Endodermal cell (in vitro differentiated cells): ENCODE results near the gene PCSK7. TPM values are rescaled to one million over a fixed set of nuclear protein-coding genes. Genes with fewer than 3 reads are reported as not detected.

ENCODE experiments used
- DNase-seq: peaks from one replicate; pipeline ENCODE4 v3.0.0-alpha.2; 2017
- H3K27ac ChIP-seq: 2 replicates; pipeline ENCODE4 v1.5.1; 2013; ENCODE audit warnings: mild to moderate bottlenecking, low read depth, low read length, moderate library complexity
- H3K27me3 ChIP-seq: 2 replicates; pipeline ENCODE4 v1.6.1; 2013; ENCODE audit warnings: mild to moderate bottlenecking, low read length, moderate library complexity; ENCODE audit not compliant: insufficient read depth, control insufficient read depth, poor library complexity, severe bottlenecking
- H3K36me3 ChIP-seq: 2 replicates; pipeline ENCODE4 v1.7.0; 2013; ENCODE audit warnings: mild to moderate bottlenecking, low read length, moderate library complexity; ENCODE audit not compliant: control insufficient read depth, insufficient read depth
- H3K4me1 ChIP-seq: one replicate; pipeline ENCODE4 v1.7.0; 2013; ENCODE audit warnings: low read length; ENCODE audit not compliant: control insufficient read depth, insufficient read depth
- H3K4me3 ChIP-seq: 2 replicates; pipeline ENCODE4 v1.5.1; 2013; ENCODE audit warnings: mild to moderate bottlenecking, low read length, moderate library complexity
- H3K9ac ChIP-seq: 2 replicates; pipeline ENCODE4 v1.6.1; 2013; ENCODE audit warnings: mild to moderate bottlenecking, low read length, moderate library complexity; ENCODE audit not compliant: poor library complexity, severe bottlenecking; ENCODE audit errors: extremely low read depth
- H3K9me3 ChIP-seq: 2 replicates; pipeline ENCODE4 v1.6.1; 2013; ENCODE audit warnings: mild to moderate bottlenecking, low read length, moderate library complexity; ENCODE audit not compliant: control insufficient read depth
- H3K27ac Mint-ChIP-seq: 2 replicates; pipeline ENCODE4 v1.8.0; 2020; ENCODE audit warnings: mixed read lengths
- H3K27me3 Mint-ChIP-seq: 2 replicates; pipeline ENCODE4 v1.8.0; 2021; ENCODE audit warnings: mild to moderate bottlenecking, mixed read lengths; ENCODE audit not compliant: insufficient read depth
- H3K36me3 Mint-ChIP-seq: 2 replicates; pipeline ENCODE4 v1.8.0; 2020; ENCODE audit warnings: low read depth, mixed read lengths
- H3K4me1 Mint-ChIP-seq: 2 replicates; pipeline ENCODE4 v1.8.0; 2020; ENCODE audit warnings: mixed read lengths
- H3K4me3 Mint-ChIP-seq: 2 replicates; pipeline ENCODE4 v1.8.0; 2020; ENCODE audit warnings: mild to moderate bottlenecking, moderate library complexity, mixed read lengths
- H3K9me3 Mint-ChIP-seq: 2 replicates; pipeline ENCODE4 v1.8.0; 2020; ENCODE audit warnings: mild to moderate bottlenecking, mixed read lengths
- WGBS, 2 experiments: methylation state at CpG; one replicate each; pipeline versions ENCODE4 v1.1.5 to v1.1.7; 2013; ENCODE audit warnings: missing lambda C conversion rate in 2 of 2, mixed read lengths in 1 of 2; ENCODE audit not compliant: insufficient coverage in 1 of 2, insufficient read length in 1 of 2; 5-methylcytosine and 5-hydroxymethylcytosine counted together
- total RNA-seq, 2 donors: library from RNA; stranded (reverse); fragmentation: NEBNext Ultra II Directional in 1 of 2; extraction: Animal tissue kit (Norgen Biotek cat#: 25700) in 1 of 2; gene quantifications; 2 replicates in 1 of 2; 3 replicates in 1 of 2; pipeline ENCODE4 v1.2.1, GENCODE V29; 2021
- TF ChIP-seq, protein P1 (sequence below): fragments of 200-600 bp; sonication (generic); conservative IDR thresholded peaks from 2 replicates; pipeline ENCODE4 v1.5.0; 2021; ENCODE audit warnings: antibody characterized with exemption, mild to moderate bottlenecking

PCSK7 gene
- total RNA-seq, 2 donors from 2014 or later: 56.5 to 58.6 TPM

- Mint-ChIP-seq H3K4me3 (no peak overlapping the region), H3K27ac (peak overlapping the region; percentile 16), H3K4me1 (peaks cover 26% of the 10 kb centered on the region)
These were observed 27.4 kb downstream of the PCSK7 start for GRCh38 chr11:117204283-117205080.

GRCh38 chr11:117203069-117203407, 28.8 kb downstream of the PCSK7 start:
- WGBS, 2 experiments: 94 to 100% methylated on average over 3 to 10 of the region's 10 CpGs
- Histone ChIP-seq H3K27me3 (no peaks in the 10 kb centered on the region), H3K36me3 (peaks cover 44% of the 10 kb centered on the region), H3K27ac (no peak overlapping the region), H3K9me3 (no peaks in the 10 kb centered on the region), H3K4me3 (peak overlapping the region; percentile 88), H3K4me1 (peaks cover 13% of the 10 kb centered on the region), H3K9ac (peak overlapping the region; percentile 86)
- Mint-ChIP-seq H3K9me3 (no peaks in the 10 kb centered on the region), H3K4me3 (no peak overlapping the region), H3K36me3 (peaks cover 29% of the 10 kb centered on the region), H3K27me3 (no peaks in the 10 kb centered on the region), H3K27ac (no peak overlapping the region), H3K4me1 (peaks cover 36% of the 10 kb centered on the region)
- TF ChIP-seq, protein P1, sequence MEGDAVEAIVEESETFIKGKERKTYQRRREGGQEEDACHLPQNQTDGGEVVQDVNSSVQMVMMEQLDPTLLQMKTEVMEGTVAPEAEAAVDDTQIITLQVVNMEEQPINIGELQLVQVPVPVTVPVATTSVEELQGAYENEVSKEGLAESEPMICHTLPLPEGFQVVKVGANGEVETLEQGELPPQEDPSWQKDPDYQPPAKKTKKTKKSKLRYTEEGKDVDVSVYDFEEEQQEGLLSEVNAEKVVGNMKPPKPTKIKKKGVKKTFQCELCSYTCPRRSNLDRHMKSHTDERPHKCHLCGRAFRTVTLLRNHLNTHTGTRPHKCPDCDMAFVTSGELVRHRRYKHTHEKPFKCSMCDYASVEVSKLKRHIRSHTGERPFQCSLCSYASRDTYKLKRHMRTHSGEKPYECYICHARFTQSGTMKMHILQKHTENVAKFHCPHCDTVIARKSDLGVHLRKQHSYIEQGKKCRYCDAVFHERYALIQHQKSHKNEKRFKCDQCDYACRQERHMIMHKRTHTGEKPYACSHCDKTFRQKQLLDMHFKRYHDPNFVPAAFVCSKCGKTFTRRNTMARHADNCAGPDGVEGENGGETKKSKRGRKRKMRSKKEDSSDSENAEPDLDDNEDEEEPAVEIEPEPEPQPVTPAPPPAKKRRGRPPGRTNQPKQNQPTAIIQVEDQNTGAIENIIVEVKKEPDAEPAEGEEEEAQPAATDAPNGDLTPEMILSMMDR: no peak
- DNase-seq: no peak

More at GRCh38 chr11:117204283-117205080, 27.4 kb downstream of the PCSK7 start:
- H3K4me1 ChIP-seq: peaks cover 3% of the 10 kb centered on the region
- Mint-ChIP-seq H3K27me3 (no peaks in the 10 kb centered on the region), H3K36me3 (peaks cover 29% of the 10 kb centered on the region), H3K9me3 (no peaks in the 10 kb centered on the region)
- WGBS, 2 experiments: 89 to 93% methylated on average over 10 to 17 of the region's 17 CpGs
- no peaks in the 10 kb centered on the region for H3K9me3 ChIP-seq
- TF ChIP-seq, protein P1: no peak
- H3K36me3 ChIP-seq: peaks cover 44% of the 10 kb centered on the region
- no peak overlapping the region for H3K27ac ChIP-seq
- no peak overlapping the region for H3K9ac ChIP-seq
- peak; percentile 53 for DNase-seq
- H3K4me3 ChIP-seq: no peak overlapping the region
- H3K27me3 ChIP-seq: no peaks in the 10 kb centered on the region

DNA sequence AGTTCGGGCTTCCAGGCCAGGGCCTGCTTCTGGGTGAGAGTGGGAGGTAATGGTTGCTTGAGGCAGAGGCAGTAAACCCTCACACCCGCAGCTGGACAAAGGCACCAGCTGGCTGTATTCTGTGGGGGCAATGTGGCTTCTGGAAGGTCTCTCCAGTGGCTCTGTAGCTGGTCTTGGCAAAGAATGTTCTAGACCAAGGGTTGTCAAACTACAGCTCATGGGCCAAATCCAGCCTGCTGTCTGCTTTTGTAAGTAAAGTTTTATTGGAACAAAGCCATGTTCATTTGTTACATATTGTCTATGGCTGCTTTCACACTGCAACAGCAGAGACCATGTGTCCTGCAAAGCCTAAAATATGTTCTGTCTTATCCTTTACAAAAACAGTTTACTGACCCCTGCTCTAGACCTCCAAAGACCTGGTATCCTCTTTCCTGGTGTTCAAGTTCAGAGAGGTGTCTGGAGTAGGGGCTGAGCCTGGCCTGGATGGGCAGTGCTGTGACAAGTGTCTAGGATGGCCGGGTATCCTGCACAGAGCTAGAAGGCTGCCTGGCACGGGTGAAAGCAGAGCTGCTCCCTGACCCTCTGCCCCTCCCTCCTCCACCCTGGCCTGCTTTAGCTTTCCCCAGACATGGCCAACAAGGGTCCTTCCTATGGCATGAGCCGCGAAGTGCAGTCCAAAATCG, 29.3 kb downstream of the PCSK7 start:
- WGBS, 2 experiments: 75 to 93% methylated on average over 2 to 7 of the region's 7 CpGs
- no peaks in the 10 kb centered on the region for H3K27me3 Mint-ChIP-seq
- no peak overlapping the region for H3K4me3 Mint-ChIP-seq
- no peak for DNase-seq
- Histone ChIP-seq H3K27me3 (no peaks in the 10 kb centered on the region), H3K36me3 (peaks cover 44% of the 10 kb centered on the region), H3K9ac (peak overlapping the region; percentile 86), H3K27ac (no peak overlapping the region), H3K9me3 (no peaks in the 10 kb centered on the region), H3K4me1 (peaks cover 13% of the 10 kb centered on the region), H3K4me3 (peak overlapping the region; percentile 88)
- H3K27ac Mint-ChIP-seq: no peak overlapping the region
- H3K4me1 Mint-ChIP-seq: peaks cover 40% of the 10 kb centered on the region
- peaks cover 30% of the 10 kb centered on the region for H3K36me3 Mint-ChIP-seq
- H3K9me3 Mint-ChIP-seq: no peaks in the 10 kb centered on the region
- TF ChIP-seq, protein P1: no peak
